ENCODE results near the gene CD48.

CD48 gene

DNA sequence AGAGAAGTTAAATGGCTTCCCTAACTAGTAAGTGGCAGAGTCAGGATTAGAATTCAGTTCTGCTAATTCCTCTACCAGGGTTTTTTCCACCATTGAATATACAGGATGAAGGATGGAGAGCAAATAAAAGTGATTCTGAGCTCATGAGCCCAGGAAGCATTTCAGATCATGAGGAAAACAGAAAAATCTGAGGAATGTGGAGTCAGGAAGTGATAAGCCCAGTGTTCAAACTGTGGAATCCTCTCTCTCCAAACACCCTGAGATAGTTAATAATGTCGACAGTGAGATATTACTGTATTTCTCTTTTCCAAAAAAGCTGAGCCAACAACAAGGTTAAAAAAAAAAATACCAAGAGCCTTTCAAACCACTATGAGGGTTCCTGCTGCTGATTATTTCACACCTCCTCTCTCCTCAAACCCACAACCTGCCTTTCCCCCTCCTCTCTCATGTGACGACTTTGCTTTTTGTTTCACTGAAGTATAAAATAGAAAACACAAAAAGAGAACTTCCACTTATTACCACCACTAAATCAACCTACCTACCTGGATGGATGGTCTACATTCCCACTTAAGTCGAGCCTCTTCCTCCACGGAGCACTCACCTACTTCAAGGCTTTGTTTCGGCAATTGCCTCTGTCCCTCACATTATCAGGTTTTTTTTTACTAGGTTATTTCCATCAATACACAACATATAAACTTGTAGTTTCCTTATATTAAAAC is 73.6 kb downstream of the CD48 start:
- H4K20me1 ChIP-seq (ENCODE audit: insufficient read depth, low read length) = no peaks in the 10 kb centered on the region
- no peaks in the 10 kb centered on the region for H3K27me3 ChIP-seq (ENCODE audit: low read depth, low read length)
- no peak overlapping the region for H3K27ac ChIP-seq (ENCODE audit: low read length)
- H3K9ac ChIP-seq (ENCODE audit: low read length) = no peak overlapping the region
- H3K79me2 ChIP-seq (ENCODE audit: low read length) = no peaks in the 10 kb centered on the region
- H2AFZ ChIP-seq (ENCODE audit: low read depth, low read length) = no peak overlapping the region
- no peaks in the 10 kb centered on the region for H3K9me3 ChIP-seq (ENCODE audit: insufficient read depth, low read length)
- TF ChIP-seq CTCF (IDR thresholded peaks at IDR 0.05; ENCODE audit: low read depth, low read length) (no peak), EZH2phosphoT487 (IDR thresholded peaks at IDR 0.05; ENCODE audit: low read depth) (no peak)
- H3K36me3 ChIP-seq (replicated peaks; ENCODE audit: low read depth, low read length) = no peaks in the 10 kb centered on the region
- H3K4me2 ChIP-seq (ENCODE audit: low read length) = no peak overlapping the region
- H3K4me3 ChIP-seq (ENCODE audit: low read length) = no peak overlapping the region
- H3K4me1 ChIP-seq (ENCODE audit: low read length) = peaks cover 18% of the 10 kb centered on the region

DNA sequence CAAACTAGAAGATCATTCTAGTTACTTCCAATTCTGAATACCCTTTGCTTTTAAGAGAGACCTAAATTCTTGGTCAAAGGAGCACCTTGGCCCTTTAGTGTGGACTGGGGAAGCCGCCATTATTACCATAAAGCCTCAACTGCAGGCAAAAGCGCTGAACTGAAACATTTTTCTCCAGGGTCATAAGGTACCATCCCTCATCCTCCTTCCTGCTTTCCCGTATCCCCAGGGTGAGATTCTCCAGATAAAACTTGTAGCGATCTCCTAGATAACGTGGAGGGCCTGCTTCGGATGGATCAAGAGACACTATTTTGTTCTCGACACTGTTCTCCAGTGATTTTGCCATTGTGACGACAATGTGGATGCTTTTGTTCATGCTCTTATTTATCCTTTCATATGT is 74.6 kb downstream of the CD48 start:
- no peak overlapping the region for H2AFZ ChIP-seq (ENCODE audit: low read depth, low read length)
- H3K4me1 ChIP-seq (ENCODE audit: low read length) = peaks cover 18% of the 10 kb centered on the region
- no peaks in the 10 kb centered on the region for H3K79me2 ChIP-seq (ENCODE audit: low read length)
- H3K27ac ChIP-seq (ENCODE audit: low read length) = no peak overlapping the region
- H3K36me3 ChIP-seq (replicated peaks; ENCODE audit: low read depth, low read length) = no peaks in the 10 kb centered on the region
- no peaks in the 10 kb centered on the region for H3K9me3 ChIP-seq (ENCODE audit: insufficient read depth, low read length)
- H4K20me1 ChIP-seq (ENCODE audit: insufficient read depth, low read length) = no peaks in the 10 kb centered on the region
- TF ChIP-seq CTCF (IDR thresholded peaks at IDR 0.05; ENCODE audit: low read depth, low read length) (no peak), EZH2phosphoT487 (IDR thresholded peaks at IDR 0.05; ENCODE audit: low read depth) (no peak)
- no peak overlapping the region for H3K4me2 ChIP-seq (ENCODE audit: low read length)
- H3K9ac ChIP-seq (ENCODE audit: low read length) = no peak overlapping the region
- H3K4me3 ChIP-seq (ENCODE audit: low read length) = no peak overlapping the region
- no peaks in the 10 kb centered on the region for H3K27me3 ChIP-seq (ENCODE audit: low read depth, low read length)

GRCh38 chr1:160636547-160636946 is 75.1 kb downstream of the CD48 start:
- no peak overlapping the region for H3K4me2 ChIP-seq (ENCODE audit: low read length)

GRCh38 chr1:160636076-160636475 is 75.5 kb downstream of the CD48 start:
- Histone ChIP-seq H4K20me1 (ENCODE audit: insufficient read depth, low read length) (no peaks in the 10 kb centered on the region), H3K9ac (ENCODE audit: low read length) (no peak overlapping the region), H3K79me2 (ENCODE audit: low read length) (no peaks in the 10 kb centered on the region), H3K4me1 (ENCODE audit: low read length) (peaks cover 11% of the 10 kb centered on the region), H3K9me3 (ENCODE audit: insufficient read depth, low read length) (no peaks in the 10 kb centered on the region), H3K4me2 (ENCODE audit: low read length) (no peak overlapping the region), H3K27me3 (ENCODE audit: low read depth, low read length) (no peaks in the 10 kb centered on the region), H2AFZ (ENCODE audit: low read depth, low read length) (no peak overlapping the region), H3K4me3 (ENCODE audit: low read length) (no peak overlapping the region), H3K36me3 (replicated peaks; ENCODE audit: low read depth, low read length) (no peaks in the 10 kb centered on the region), H3K27ac (ENCODE audit: low read length) (no peak overlapping the region)
- TF ChIP-seq EZH2phosphoT487 (IDR thresholded peaks at IDR 0.05; ENCODE audit: low read depth) = no peak
- no peak for TF ChIP-seq CTCF (IDR thresholded peaks at IDR 0.05; ENCODE audit: low read depth, low read length)

More at GRCh38 chr1:160636547-160636946, 75.1 kb downstream of the CD48 start:
- Histone ChIP-seq H3K4me3 (ENCODE audit: low read length) (no peak overlapping the region), H2AFZ (ENCODE audit: low read depth, low read length) (no peak overlapping the region), H3K36me3 (replicated peaks; ENCODE audit: low read depth, low read length) (no peaks in the 10 kb centered on the region), H3K27ac (ENCODE audit: low read length) (no peak overlapping the region), H3K9ac (ENCODE audit: low read length) (no peak overlapping the region), H3K9me3 (ENCODE audit: insufficient read depth, low read length) (no peaks in the 10 kb centered on the region), H4K20me1 (ENCODE audit: insufficient read depth, low read length) (no peaks in the 10 kb centered on the region), H3K27me3 (ENCODE audit: low read depth, low read length) (no peaks in the 10 kb centered on the region), H3K79me2 (ENCODE audit: low read length) (no peaks in the 10 kb centered on the region), H3K4me1 (ENCODE audit: low read length) (peaks cover 15% of the 10 kb centered on the region)
- TF ChIP-seq CTCF (IDR thresholded peaks at IDR 0.05; ENCODE audit: low read depth, low read length) (no peak), EZH2phosphoT487 (IDR thresholded peaks at IDR 0.05; ENCODE audit: low read depth) (no peak)

All from OCI-LY3 (cell line).